HG03439 (cell line): ENCODE data around the gene NTM.
"Not testable (repeated sequence)": the region's sequence is repeated elsewhere in the genome, so short reads cannot be mapped to it uniquely, and the experiment has no call there.

Experiments used
- ATAC-seq: cut with Tn5 transposase; IDR thresholded peaks from one replicate; pipeline ENCODE4 v1.9.1; 2021; ENCODE audit warnings: mild to moderate bottlenecking, moderate library complexity; ENCODE audit not compliant: unreplicated experiment

The NTM gene

GRCh38 chr11:131370090-131370751 is at the start of gene NTM:
TSS of gene NTM (plus strand) at chr11:131370615.
- ATAC-seq: no peak

- ATAC-seq: no peak
Observed at GRCh38 chr11:131324921-131325570, 45.4 kb upstream of the NTM start.

GRCh38 chr11:131326829-131327228 is 43.6 kb upstream of the NTM start:
- ATAC-seq: no peak

GRCh38 chr11:131327421-131327820 is 43.0 kb upstream of the NTM start:
- no peak for ATAC-seq

DNA sequence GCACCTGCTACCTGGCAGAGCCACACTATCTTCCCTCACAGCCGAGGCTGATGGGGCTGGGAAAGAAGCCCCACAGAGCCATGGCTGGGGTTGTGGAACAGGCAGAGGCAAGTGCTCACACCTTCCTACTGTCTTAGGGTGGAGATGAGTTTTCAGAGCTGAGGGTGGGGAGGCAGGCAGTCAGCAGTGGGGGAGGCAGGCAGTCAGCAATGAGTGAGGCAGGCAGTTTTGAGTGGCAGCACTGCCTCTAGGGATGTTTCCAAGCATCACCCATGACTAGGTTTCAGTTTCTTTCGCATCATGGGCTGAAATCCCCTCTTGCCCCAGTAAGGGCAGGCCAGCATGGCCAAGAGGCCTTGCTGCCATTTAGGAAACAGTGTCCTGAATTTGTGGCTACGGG is 41.6 kb upstream of the NTM start:
- ATAC-seq: no peak

DNA sequence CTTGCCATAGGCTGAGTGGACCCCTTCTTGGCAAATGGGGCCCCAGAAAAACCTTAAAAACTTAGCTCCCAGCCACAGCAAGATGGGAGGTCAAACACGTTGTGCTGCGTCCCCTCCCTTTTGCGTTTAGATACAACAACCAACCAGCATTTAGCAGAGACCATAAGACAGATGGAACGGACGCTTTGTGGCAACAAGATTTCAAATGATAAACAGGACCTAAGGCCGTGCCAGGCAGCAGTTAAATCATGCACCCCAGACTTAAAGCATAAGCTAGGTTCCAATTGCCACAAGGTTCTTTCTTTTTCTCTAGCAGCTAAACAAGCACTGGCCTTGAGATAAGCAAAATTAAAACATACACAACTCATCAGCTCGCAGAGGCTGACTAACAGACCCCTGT is 39.4 kb upstream of the NTM start:
- no peak for ATAC-seq

DNA sequence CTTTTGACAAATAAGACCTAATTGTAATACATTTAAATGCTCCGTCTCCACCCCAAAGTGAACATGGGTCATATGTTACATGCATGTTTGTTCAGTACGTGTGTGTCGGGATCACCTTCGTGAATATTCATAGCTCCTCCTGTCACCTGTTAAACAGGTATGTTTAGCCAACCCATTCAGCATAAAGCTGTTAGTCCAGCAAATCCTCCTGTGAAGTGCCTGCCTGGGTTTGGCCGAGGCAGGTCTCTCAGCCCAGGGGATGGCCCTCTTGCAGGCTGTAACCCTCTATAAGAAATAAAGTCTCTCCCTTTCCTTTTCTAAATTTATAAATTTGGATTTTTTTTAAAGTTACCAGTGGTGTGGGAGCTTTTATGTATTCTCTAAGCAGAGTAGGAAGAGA is 38.9 kb upstream of the NTM start:
- no peak for ATAC-seq

- ATAC-seq: no peak
Observed at GRCh38 chr11:131334601-131335000, 35.8 kb upstream of the NTM start.

DNA sequence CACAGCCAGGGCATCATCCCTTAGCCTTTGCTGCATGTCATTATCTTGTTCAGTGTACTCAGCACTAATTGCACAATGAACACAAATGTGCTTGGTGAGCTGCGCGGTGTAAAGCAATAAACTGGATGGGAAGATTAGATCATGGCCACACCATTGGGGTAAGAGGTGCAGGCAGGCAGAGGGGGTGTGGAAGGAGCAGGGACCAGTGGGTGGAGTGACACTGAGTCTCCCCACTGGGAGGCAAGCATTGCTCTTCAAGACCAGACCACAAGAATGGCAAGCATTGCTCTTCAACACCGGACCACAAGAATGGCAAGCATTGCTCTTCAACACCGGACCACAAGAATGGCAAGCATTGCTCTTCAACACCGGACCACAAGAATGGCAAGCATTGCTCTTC is 28.5 kb upstream of the NTM start:
- ATAC-seq: not testable (repeated sequence)

GRCh38 chr11:131342442-131342841 is 28.0 kb upstream of the NTM start:
- ATAC-seq: not testable (repeated sequence)

DNA sequence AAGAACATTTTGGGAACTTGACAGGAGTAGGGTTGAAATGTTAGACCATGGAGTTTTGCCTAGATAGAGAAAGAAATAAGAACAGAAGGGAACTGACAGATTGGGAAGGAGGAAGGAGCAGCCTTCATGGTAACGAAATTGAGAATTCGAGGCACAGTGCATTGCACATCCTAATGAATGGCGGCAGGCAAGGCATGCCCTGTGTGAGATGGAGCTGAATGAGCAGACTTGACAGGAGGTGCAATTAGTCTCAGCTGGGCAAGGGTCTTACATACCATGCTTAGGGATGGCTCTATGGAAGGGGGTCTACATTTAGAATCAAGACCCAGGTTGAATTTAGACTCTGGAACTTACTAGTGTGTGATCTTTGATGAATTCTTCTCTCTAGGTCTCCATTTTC is 25.0 kb upstream of the NTM start:
- ATAC-seq: no peak

- ATAC-seq: no peak
Observed at GRCh38 chr11:131349368-131350086, 20.9 kb upstream of the NTM start.

DNA sequence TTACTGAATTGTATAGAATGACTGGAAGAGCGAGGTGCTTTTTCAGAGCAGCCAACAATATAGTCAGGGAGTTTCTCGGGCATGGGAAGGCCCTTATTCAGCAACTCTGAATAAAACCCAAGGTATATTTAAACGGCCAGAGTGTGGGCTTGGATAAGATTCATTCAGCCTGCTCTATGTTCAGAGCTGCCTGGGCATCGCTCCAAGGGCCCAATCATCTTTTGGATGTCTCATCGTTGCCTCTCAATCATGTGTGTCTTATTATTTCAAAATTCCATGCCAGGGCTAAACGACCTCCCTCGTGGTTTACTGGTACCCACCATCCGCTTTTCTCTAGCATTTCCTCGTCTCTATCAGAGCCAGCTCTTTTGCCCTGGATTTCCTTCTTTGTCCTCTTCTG is 19.5 kb upstream of the NTM start:
- ATAC-seq: no peak

- no peak for ATAC-seq
Observed at GRCh38 chr11:131351848-131352247, 18.6 kb upstream of the NTM start.

DNA sequence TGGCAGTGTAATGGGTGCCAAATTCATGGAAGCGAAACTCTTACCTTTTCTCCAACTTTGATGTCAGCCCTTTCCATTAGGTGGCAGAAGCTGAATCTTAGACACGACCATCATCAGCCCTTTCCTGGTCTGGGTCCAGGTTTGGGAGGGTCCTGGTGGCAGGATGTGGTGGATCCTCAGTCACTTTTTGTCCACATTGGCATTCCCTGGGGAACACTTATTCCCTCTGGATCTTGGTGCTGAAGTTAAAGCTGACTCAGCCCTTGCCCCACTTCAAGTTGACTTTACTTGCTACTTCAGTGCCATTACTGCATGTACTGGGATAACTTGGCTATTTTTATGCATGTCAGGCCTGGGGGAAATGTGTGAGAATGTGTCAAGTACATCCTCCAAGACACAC is 16.6 kb upstream of the NTM start:
- no peak for ATAC-seq

DNA sequence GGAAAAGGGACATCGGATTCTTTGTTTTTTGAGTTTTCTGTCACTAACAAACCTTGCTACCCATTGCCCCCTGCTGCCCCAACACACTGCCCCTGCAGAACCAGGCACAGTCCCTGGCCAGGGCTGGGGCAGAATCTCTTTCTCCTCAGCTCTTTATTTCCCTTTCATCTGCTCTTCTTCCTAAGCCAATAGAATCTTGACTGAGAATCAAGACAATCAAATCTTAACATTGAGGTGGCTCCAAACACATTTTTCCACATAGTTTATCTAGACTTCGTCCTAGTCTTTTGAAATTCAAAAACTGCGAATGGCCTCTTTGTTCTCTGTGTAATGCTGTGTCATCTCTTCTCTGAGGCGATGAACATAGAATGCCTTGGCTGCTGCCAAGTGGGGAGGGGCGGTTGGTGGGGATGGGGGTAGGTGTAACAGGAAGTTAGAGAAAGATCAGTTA is 16.1 kb upstream of the NTM start:
- no peak for ATAC-seq

GRCh38 chr11:131356206-131356605 is 14.2 kb upstream of the NTM start:
- no peak for ATAC-seq

DNA sequence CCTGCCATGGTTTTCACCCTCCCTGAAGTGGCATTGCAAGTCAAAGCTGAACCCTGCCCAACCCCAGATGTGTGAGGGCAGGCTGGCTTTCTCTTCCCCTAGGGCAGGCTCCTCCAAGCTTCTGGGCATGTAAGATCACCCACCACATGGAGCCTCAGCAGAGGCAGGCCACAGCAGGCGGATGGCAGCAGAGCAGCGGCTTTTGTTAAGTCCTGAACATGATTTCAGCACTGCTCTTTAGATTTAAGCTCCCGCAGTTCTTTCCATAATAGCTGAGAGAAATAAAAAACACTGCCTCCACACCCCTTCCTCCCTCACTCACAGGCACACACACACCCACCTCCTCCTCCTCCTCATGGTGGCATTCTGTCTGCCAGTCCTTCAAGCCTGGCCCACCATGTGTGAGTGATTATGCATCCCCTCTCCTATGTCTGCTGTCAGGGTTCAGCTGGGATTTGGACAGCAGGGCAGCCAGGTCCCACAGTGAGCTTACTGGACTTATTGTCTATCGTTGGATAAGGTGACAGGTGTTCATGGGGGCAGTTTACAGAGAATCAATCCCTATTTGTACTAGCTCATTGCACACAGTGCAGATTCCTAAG is 5.0 kb upstream of the NTM start:
- ATAC-seq: no peak

GRCh38 chr11:131370901-131371790 is 731 bp downstream of the NTM start:
- no peak for ATAC-seq

GRCh38 chr11:131371791-131372104 is 1.3 kb downstream of the NTM start:
- ATAC-seq: no peak
